Rectal smooth muscle tissue (tissue), 1 donor: ENCODE measurements around the gene CBLB.

ENCODE experiments used
- H3K27ac ChIP-seq: one replicate; pipeline ENCODE4 v1.7.0; 2013; ENCODE audit warnings: low read depth, low read length, inconsistent platforms
- H3K27me3 ChIP-seq: one replicate; pipeline ENCODE4 v1.7.0; 2013; ENCODE audit warnings: low read length; ENCODE audit not compliant: control insufficient read depth, insufficient read depth
- H3K36me3 ChIP-seq: one replicate; pipeline ENCODE4 v1.7.0; 2013; ENCODE audit warnings: low read length; ENCODE audit not compliant: control insufficient read depth, insufficient read depth
- H3K4me1 ChIP-seq: one replicate; pipeline ENCODE4 v1.7.0; 2013; ENCODE audit warnings: low read length; ENCODE audit not compliant: control insufficient read depth, insufficient read depth
- H3K4me3 ChIP-seq: one replicate; pipeline ENCODE4 v1.7.0; 2013; ENCODE audit warnings: low read length
- H3K9ac ChIP-seq: one replicate; pipeline ENCODE4 v1.7.0; 2013; ENCODE audit warnings: low read length

The CBLB gene

GRCh38 chr3:105837143-105837740, 31.6 kb downstream of the CBLB start:
- Histone ChIP-seq H3K27ac (no peak overlapping the region), H3K9ac (no peak overlapping the region)

DNA sequence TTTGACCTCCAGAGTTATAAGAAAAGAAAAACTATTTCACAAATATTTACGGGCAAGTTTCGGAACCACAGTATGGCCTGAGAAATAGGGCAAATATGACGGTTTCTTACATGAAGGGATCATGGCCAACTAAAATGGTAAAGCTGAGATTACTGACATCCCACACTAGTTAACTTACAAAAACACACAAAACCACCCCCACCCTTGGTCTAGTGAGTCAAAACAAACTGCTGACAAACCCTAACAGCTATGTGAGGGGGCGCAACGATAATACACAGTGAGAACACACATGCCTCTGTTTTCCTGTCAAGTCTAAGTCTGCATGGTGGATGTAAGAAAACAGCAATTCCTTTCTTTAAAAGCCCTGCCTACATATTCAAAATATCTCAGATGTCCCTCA, 32.3 kb downstream of the CBLB start:
- peak overlapping the region; percentile 11 for H3K4me3 ChIP-seq

More at GRCh38 chr3:105837143-105837740, 31.6 kb downstream of the CBLB start:
- no peak overlapping the region for H3K4me3 ChIP-seq
- no peaks in the 10 kb centered on the region for H3K4me1 ChIP-seq
- no peaks in the 10 kb centered on the region for H3K36me3 ChIP-seq
- no peaks in the 10 kb centered on the region for H3K27me3 ChIP-seq

GRCh38 chr3:105835606-105836005, 33.2 kb downstream of the CBLB start:
- Histone ChIP-seq H3K27ac (no peak overlapping the region), H3K4me1 (no peaks in the 10 kb centered on the region), H3K9ac (no peak overlapping the region), H3K4me3 (no peak overlapping the region), H3K27me3 (no peaks in the 10 kb centered on the region), H3K36me3 (no peaks in the 10 kb centered on the region)

More for the DNA sequence above, 32.3 kb downstream of the CBLB start:
- no peaks in the 10 kb centered on the region for H3K27me3 ChIP-seq
- no peaks in the 10 kb centered on the region for H3K36me3 ChIP-seq
- H3K4me1 ChIP-seq = no peaks in the 10 kb centered on the region
- H3K27ac ChIP-seq = no peak overlapping the region
- no peak overlapping the region for H3K9ac ChIP-seq

DNA sequence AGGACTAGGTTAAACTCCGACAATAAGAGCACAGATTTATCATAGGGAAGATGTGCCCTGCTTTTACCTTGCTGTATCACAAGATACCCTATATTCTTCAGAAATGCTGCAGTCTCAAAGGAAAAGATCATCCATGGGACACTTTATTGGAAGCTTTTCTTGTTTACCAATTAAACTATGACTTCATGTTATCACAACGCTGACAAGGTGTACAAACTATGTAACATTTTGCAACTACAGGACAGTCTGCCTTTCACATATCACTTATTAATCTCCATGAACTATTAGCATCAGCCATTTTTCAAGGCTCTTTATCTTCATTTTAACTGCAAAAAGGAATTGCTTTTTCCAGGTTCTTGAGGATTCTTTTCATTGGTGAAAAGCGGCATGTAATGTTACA, 34.0 kb downstream of the CBLB start:
- no peaks in the 10 kb centered on the region for H3K4me1 ChIP-seq
- no peak overlapping the region for H3K4me3 ChIP-seq
- H3K9ac ChIP-seq = no peak overlapping the region
- no peaks in the 10 kb centered on the region for H3K27me3 ChIP-seq
- no peaks in the 10 kb centered on the region for H3K36me3 ChIP-seq
- H3K27ac ChIP-seq = no peak overlapping the region

GRCh38 chr3:105832644-105833043, 36.2 kb downstream of the CBLB start:
- no peak overlapping the region for H3K27ac ChIP-seq

DNA sequence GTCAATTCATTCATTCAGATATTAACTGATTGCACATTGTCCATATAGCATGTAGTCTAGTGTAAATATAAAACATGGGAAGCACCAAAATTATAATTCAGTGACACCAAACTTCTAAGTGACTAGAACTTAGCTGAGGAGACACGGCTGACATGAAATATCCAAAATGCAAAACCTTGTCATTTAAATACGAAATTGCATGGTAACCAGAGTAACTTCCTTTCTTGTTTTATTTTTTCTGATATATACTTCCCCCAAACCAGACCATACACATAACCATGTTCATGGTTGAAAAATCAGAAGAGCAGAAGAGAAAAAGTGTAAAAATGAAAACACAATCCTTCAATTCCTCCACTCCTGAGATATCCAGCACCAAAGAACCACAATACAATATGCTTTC, 38.0 kb downstream of the CBLB start:
- no peak overlapping the region for H3K27ac ChIP-seq
- no peaks in the 10 kb centered on the region for H3K27me3 ChIP-seq
- H3K4me1 ChIP-seq = no peaks in the 10 kb centered on the region
- H3K4me3 ChIP-seq = no peak overlapping the region
- H3K9ac ChIP-seq = no peak overlapping the region
- no peaks in the 10 kb centered on the region for H3K36me3 ChIP-seq

More at GRCh38 chr3:105832644-105833043, 36.2 kb downstream of the CBLB start:
- Histone ChIP-seq H3K36me3 (no peaks in the 10 kb centered on the region), H3K27me3 (no peaks in the 10 kb centered on the region), H3K9ac (no peak overlapping the region), H3K4me1 (no peaks in the 10 kb centered on the region), H3K4me3 (no peak overlapping the region)

GRCh38 chr3:105829871-105830622, 38.8 kb downstream of the CBLB start:
- Histone ChIP-seq H3K4me3 (no peak overlapping the region), H3K36me3 (no peaks in the 10 kb centered on the region), H3K27me3 (no peaks in the 10 kb centered on the region), H3K4me1 (no peaks in the 10 kb centered on the region), H3K27ac (no peak overlapping the region), H3K9ac (no peak overlapping the region)

DNA sequence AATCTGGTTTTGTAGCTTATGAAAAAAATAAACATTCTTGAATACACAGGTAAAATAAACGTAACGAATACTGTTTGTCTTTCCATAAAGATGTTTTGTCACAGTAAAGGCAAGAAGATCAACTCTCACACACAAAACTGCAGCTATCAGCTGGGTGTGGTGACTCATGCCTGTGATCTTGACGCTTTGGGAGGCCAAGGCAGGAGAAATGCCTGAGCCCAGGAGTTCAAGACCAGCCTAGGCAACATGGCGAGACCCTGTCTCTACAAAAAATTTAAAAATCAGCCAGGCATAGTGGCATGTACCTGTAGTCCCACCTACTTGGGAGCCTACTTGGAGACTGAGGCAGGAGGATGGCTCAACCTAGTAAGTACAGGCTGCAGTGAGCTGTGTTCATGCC, 39.6 kb downstream of the CBLB start:
- H3K4me3 ChIP-seq = no peak overlapping the region
- H3K27me3 ChIP-seq = no peaks in the 10 kb centered on the region
- H3K4me1 ChIP-seq = no peaks in the 10 kb centered on the region
- H3K36me3 ChIP-seq = no peaks in the 10 kb centered on the region
- no peak overlapping the region for H3K27ac ChIP-seq
- H3K9ac ChIP-seq = no peak overlapping the region

- Histone ChIP-seq H3K4me1 (peaks cover 4% of the 10 kb centered on the region), H3K27me3 (no peaks in the 10 kb centered on the region), H3K27ac (no peak overlapping the region), H3K4me3 (no peak overlapping the region), H3K36me3 (peaks cover 2% of the 10 kb centered on the region), H3K9ac (no peak overlapping the region)
These were observed 40.1 kb downstream of the CBLB start for GRCh38 chr3:105828703-105829102.

GRCh38 chr3:105827959-105828358, 40.9 kb downstream of the CBLB start:
- H3K4me3 ChIP-seq = no peak overlapping the region
- H3K9ac ChIP-seq = no peak overlapping the region
- peaks cover 11% of the 10 kb centered on the region for H3K4me1 ChIP-seq
- peaks cover 2% of the 10 kb centered on the region for H3K36me3 ChIP-seq
- H3K27ac ChIP-seq = no peak overlapping the region
- no peaks in the 10 kb centered on the region for H3K27me3 ChIP-seq

DNA sequence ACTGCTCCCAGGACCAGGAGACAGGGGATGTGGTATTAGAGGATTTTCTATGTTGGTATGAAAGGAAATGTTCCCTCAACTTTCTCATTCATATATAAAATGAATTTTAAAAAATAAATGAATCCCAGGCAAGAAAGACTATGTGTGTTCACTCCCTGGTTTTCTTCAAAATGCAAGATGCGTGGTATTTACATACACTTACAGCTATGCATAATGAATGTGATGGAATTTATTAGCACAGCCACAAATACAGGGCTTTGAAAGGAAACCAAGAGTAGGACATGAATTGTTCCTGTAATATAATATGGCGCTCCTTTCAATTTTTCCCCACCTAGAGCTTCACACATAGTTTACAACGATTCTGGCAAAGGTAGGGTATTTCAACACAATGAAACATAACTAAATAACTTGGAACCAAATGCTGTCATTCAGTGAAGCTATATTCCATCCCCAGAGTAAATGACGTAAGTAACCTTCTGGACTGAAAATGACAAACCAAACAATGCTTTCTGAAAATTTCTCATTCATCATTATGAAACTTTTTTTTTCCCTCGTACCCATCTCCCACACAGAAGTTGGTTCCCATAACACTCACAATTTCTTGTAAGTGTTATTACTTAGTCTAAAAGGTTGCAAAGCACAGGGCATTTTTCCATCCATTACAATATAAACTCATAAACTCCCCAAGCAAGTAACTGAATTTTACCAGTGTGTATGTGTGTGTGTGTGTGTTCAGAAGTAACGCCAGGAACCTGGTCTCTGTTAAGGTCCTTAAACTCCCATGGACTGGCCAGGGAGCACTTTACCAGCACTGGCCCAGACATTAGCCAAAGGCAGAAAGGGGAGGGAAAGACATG, 41.8 kb downstream of the CBLB start:
- Histone ChIP-seq H3K27ac (no peak overlapping the region), H3K9ac (no peak overlapping the region), H3K27me3 (no peaks in the 10 kb centered on the region), H3K4me1 (peaks cover 14% of the 10 kb centered on the region), H3K36me3 (peaks cover 2% of the 10 kb centered on the region), H3K4me3 (no peak overlapping the region)

GRCh38 chr3:105824129-105824528, 44.7 kb downstream of the CBLB start:
- H3K4me1 ChIP-seq = peaks cover 14% of the 10 kb centered on the region
- H3K27me3 ChIP-seq = no peaks in the 10 kb centered on the region
- H3K27ac ChIP-seq = peak overlapping the region; percentile 11
- peaks cover 2% of the 10 kb centered on the region for H3K36me3 ChIP-seq
- peak overlapping the region; percentile 9 for H3K4me3 ChIP-seq
- H3K9ac ChIP-seq = no peak overlapping the region
